T-cell (primary cell): Measurements from ENCODE around the gene SCD5. TPM values are rescaled to one million over a fixed set of nuclear protein-coding genes. Genes with fewer than 3 reads are reported as not detected.

ENCODE experiments used
- ATAC-seq, 4 experiments: fragments of 200-7000 bp in 3 of 4; fragments of 150-1000 bp in 1 of 4; cut with Tn5 transposase; replicated peaks in 1 of 4; 1 replicate in 3 of 4; 2 replicates in 1 of 4; pipeline ENCODE4 v1.10.0; 2021; ENCODE audit warnings: moderate library complexity in 3 of 4, mild to moderate bottlenecking in 2 of 4, moderate number of reproducible peaks in 1 of 4
- CTCF ChIA-PET, 2 donors: fragments of 300-600 bp; sonication (Branson Sonifier 250); formaldehyde crosslinking; loops; one replicate each; lab custom pipeline; 2022; ENCODE audit warnings: antibody characterized with exemption in 2 of 2; lab: Charles Lee
- POLR2A ChIA-PET, 2 donors: fragments of 300-600 bp; sonication (Branson Sonifier 250); formaldehyde crosslinking; loops; one replicate each; lab custom pipeline; 2022; ENCODE audit warnings: antibody characterized with exemption in 2 of 2; lab: Charles Lee
- DNase-seq, 35 experiments: peaks; one replicate each; pipeline versions ENCODE4 v3.0.0 to v3.0.0-alpha.2; 2013 to 2023
- H3K27ac ChIP-seq: one replicate; pipeline ENCODE4 v1.5.1; 2013; ENCODE audit warnings: low read length
- H3K27me3 ChIP-seq, 2 experiments: replicated peaks in 1 of 2; 1 replicate in 1 of 2; 2 replicates in 1 of 2; pipeline versions ENCODE4 v1.6.1 to v1.7.0; 2013; ENCODE audit warnings: low read length in 1 of 2, mixed read lengths in 1 of 2; ENCODE audit not compliant: control insufficient read depth in 2 of 2, insufficient read depth in 2 of 2; ENCODE audit errors: extremely low read depth in 1 of 2
- H3K36me3 ChIP-seq, 2 donors: 1 replicate in 1 of 2; 2 replicates in 1 of 2; pipeline versions ENCODE4 v1.6.1 to v1.7.0; 2013; ENCODE audit warnings: low read length in 1 of 2; ENCODE audit not compliant: control insufficient read depth in 2 of 2, insufficient read depth in 1 of 2; ENCODE audit errors: extremely low read depth in 1 of 2
- H3K4me1 ChIP-seq, 2 experiments: 1 replicate in 1 of 2; 2 replicates in 1 of 2; pipeline versions ENCODE4 v1.6.1 to v1.7.0; 2013; ENCODE audit warnings: low read length in 2 of 2, mixed read lengths in 1 of 2; ENCODE audit not compliant: insufficient read depth in 2 of 2, control insufficient read depth in 1 of 2; ENCODE audit errors: extremely low read depth in 1 of 2
- H3K4me3 ChIP-seq, 2 donors: 1 replicate in 1 of 2; 2 replicates in 1 of 2; pipeline versions ENCODE4 v1.5.1 to v1.7.0; 2013; ENCODE audit warnings: mild to moderate bottlenecking in 2 of 2, low read length in 1 of 2, moderate library complexity in 1 of 2; ENCODE audit not compliant: control insufficient read depth in 1 of 2; ENCODE audit errors: extremely low read depth in 1 of 2
- H3K9me3 ChIP-seq: 2 replicates; pipeline ENCODE4 v1.7.0; 2013
- H3K27ac Mint-ChIP-seq, 2 donors: one replicate each; pipeline ENCODE4 v1.8.0; 2020 to 2021; ENCODE audit warnings: mild to moderate bottlenecking in 2 of 2, mixed read lengths in 2 of 2
- H3K27me3 Mint-ChIP-seq, 2 donors: one replicate each; pipeline ENCODE4 v1.8.0; 2021 to 2022; ENCODE audit warnings: mixed read lengths in 2 of 2
- H3K36me3 Mint-ChIP-seq: one replicate; pipeline ENCODE4 v1.8.0; 2021; ENCODE audit warnings: mixed read lengths
- H3K4me1 Mint-ChIP-seq, 3 donors: one replicate each; pipeline ENCODE4 v1.8.0; 2020 to 2022; ENCODE audit warnings: mixed read lengths in 3 of 3, mild to moderate bottlenecking in 1 of 3
- H3K4me3 Mint-ChIP-seq, 3 donors: one replicate each; pipeline ENCODE4 v1.8.0; 2020 to 2022; ENCODE audit warnings: mild to moderate bottlenecking in 3 of 3, mixed read lengths in 3 of 3, moderate library complexity in 3 of 3
- H3K9me3 Mint-ChIP-seq, 3 donors: one replicate each; pipeline ENCODE4 v1.8.0; 2020 to 2022; ENCODE audit warnings: mixed read lengths in 3 of 3
- WGBS: methylation state at CpG from one replicate; pipeline ENCODE4 v1.1.5; 2013; ENCODE audit warnings: missing lambda C conversion rate; ENCODE audit not compliant: insufficient coverage; 5-methylcytosine and 5-hydroxymethylcytosine counted together
- total RNA-seq, 35 experiments: library from RNA in 6 of 35; stranded (reverse) in 6 of 35; fragments of 120-200 nt in 1 of 35; gene quantifications; one replicate each; pipeline versions ENCODE4 v1.2.1 to v1.2.4 and lab custom pipeline; 2013 to 2026

The SCD5 gene
- total RNA-seq, 5 donors from 2014 or later (not counting 1 experiment from before 2014, with no cell fraction given) = 0.72 to 2.0 (median 1.3) TPM

DNA sequence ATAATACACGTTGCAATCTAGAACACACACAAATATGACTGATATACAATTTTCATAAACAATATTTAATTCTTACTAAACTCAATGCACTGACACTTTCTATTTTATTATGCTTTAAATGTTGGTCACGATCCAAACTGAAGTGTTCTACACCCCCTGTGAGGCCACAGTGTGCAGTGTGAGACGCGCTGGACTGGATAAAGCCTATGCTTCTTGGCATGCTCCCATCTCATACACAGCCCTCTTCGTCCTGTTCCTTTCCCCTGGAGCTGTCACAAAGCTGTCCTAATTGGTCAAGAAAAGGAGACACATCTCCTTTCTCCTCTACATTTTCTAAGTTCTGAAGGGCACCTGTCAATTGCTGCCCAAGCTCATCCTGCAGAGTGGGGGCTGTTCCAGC, 72.0 kb downstream of the SCD5 start:
- 76% methylated on average over 4 of the region's 5 CpGs for WGBS
- Mint-ChIP-seq H3K9me3 (no peaks in the 10 kb centered on the region), H3K27ac (no peak overlapping the region), H3K36me3 (no peaks in the 10 kb centered on the region), H3K4me3 (no peak overlapping the region), H3K27me3 (peaks cover 0 to 4% of the 10 kb centered on the region in 2 donors), H3K4me1 (no peaks in the 10 kb centered on the region)
- Histone ChIP-seq H3K36me3 (no peaks in the 10 kb centered on the region), H3K4me1 (no peaks in the 10 kb centered on the region), H3K27me3 (no peaks in the 10 kb centered on the region), H3K9me3 (no peaks in the 10 kb centered on the region), H3K27ac (no peak overlapping the region), H3K4me3 (no peak overlapping the region)
- CTCF ChIA-PET = no interaction called here
- no peak for DNase-seq
- POLR2A ChIA-PET = interaction anchor here in 1 of 2 donors (0.5 kb wide), 1 partner anchor 553 kb away, joined by 6 read pairs; no protein-coding TSS in a partner anchor
- no peak for ATAC-seq

DNA sequence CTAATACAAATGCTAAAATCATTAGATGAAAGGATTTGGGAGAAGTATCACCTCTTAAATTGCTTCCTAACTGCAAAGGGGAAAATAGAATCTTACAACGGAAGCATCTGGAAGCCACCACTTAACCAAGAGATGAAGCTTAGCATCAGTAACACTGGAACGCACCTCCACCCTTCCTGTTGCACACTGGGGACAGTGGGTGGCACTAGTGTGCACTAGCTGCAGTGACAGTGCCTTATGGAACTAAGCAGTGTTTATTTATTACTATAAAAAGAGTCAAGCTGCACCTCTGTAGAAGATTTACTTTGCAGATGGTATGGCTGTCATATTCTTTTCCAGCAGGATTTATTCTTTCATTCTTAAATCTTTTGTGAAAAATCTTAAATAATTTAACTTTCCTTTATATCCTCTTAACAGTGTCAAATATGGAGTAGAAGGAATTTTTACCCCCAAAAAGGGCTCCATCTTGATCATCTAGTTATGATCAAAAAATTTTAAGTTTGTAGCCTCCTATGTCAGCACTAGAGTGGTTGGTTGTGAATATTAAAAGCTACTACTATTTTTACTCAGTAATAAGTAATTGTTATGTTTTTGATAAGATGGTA, 76.7 kb downstream of the SCD5 start:
- H3K9me3 Mint-ChIP-seq = no peaks in the 10 kb centered on the region
- peak in 2 of 35 experiments; percentile 5 to 26 for DNase-seq
- Histone ChIP-seq H3K4me3 (no peak overlapping the region), H3K27me3 (no peaks in the 10 kb centered on the region), H3K27ac (no peak overlapping the region), H3K4me1 (no peaks in the 10 kb centered on the region), H3K36me3 (no peaks in the 10 kb centered on the region), H3K9me3 (no peaks in the 10 kb centered on the region)
- H3K4me1 Mint-ChIP-seq = no peaks in the 10 kb centered on the region
- peak in 2 of 4 experiments; percentile 46 to 61 for ATAC-seq
- no peak overlapping the region for H3K27ac Mint-ChIP-seq
- no peaks in the 10 kb centered on the region for H3K36me3 Mint-ChIP-seq
- no peak overlapping the region for H3K4me3 Mint-ChIP-seq
- ChIA-PET POLR2A (interaction anchor here in 1 of 2 donors (0.6 kb wide), 2 partner anchors 213 to 539 kb away, joined by 3 to 7 read pairs; no protein-coding TSS in a partner anchor), CTCF (interaction anchor here (0.5 to 0.7 kb wide), 3 partner anchors 9 to 388 kb away, joined by 3 to 4 read pairs (median 3); no protein-coding TSS in a partner anchor)
- WGBS = no CpG with 5 or more reads among the region's 2 CpGs
- no peaks in the 10 kb centered on the region for H3K27me3 Mint-ChIP-seq

GRCh38 chr4:82718162-82718940, 80.2 kb downstream of the SCD5 start:
- Histone ChIP-seq H3K4me3 (no peak overlapping the region), H3K4me1 (no peaks in the 10 kb centered on the region), H3K27me3 (no peaks in the 10 kb centered on the region), H3K36me3 (no peaks in the 10 kb centered on the region), H3K9me3 (no peaks in the 10 kb centered on the region), H3K27ac (no peak overlapping the region)
- Mint-ChIP-seq H3K27ac (no peak overlapping the region), H3K36me3 (no peaks in the 10 kb centered on the region), H3K27me3 (no peaks in the 10 kb centered on the region), H3K9me3 (no peaks in the 10 kb centered on the region), H3K4me1 (no peaks in the 10 kb centered on the region), H3K4me3 (no peak overlapping the region)
- POLR2A ChIA-PET = no interaction called here
- WGBS = 84% methylated on average over 4 of the region's 7 CpGs
- CTCF ChIA-PET = interaction anchor here in 1 of 2 donors (0.7 kb wide), 1 partner anchor 208 kb away, joined by 4 read pairs; no protein-coding TSS in a partner anchor
- DNase-seq (no peak), ATAC-seq (no peak)

DNA sequence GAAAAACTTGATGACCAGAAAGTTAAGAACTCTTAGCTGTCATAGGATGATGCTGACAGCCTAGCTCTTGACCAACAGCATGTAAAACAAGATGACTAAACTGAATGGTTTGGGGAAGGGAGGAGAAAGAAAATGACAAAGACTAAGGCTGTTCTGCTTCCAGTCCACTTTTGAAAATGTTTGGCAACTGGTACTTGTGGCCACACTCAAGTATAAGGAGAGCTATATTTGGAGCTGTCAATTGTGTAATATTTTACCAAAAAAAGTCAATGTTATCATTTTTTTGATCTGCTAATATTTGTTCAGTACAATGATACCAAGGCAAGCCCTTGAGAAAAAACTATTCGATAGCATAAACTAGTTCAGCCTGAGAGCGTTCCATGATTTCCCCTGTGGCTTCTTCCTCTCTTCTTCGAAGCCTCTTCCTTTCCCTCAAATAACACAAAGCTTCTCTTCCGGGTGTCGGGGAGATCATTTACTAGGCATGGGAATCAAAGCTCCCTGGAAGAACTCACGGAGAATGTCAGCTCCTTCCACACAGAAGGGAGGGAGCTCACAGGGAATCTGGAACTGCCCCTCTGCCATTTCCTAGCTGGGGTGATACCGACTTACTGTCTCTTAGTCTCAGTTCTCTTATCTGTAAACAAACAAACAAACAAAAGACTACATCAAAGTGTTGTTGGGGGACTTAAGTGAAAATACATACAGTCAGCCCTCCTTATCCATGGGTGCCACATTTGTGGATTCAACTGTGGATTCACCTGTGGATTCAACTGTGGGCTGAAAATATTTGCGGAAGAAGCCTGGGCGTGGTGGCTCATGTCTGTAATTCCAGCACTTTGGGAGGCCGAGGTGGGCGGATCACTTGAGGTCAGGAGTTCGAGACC, 82.6 kb downstream of the SCD5 start:
- no peaks in the 10 kb centered on the region for H3K27me3 ChIP-seq
- CTCF ChIA-PET = no interaction called here
- POLR2A ChIA-PET = no interaction called here
- no peak overlapping the region for H3K27ac ChIP-seq
- DNase-seq (no peak), ATAC-seq (no peak)
- no peak overlapping the region for H3K27ac Mint-ChIP-seq
- no peak overlapping the region for H3K4me3 ChIP-seq
- WGBS = 87% methylated on average over 6 of the region's 12 CpGs
- no peaks in the 10 kb centered on the region for H3K9me3 ChIP-seq
- no peak overlapping the region for H3K4me3 Mint-ChIP-seq
- no peaks in the 10 kb centered on the region for H3K4me1 Mint-ChIP-seq
- no peaks in the 10 kb centered on the region for H3K36me3 Mint-ChIP-seq
- no peaks in the 10 kb centered on the region for H3K27me3 Mint-ChIP-seq
- H3K36me3 ChIP-seq = no peaks in the 10 kb centered on the region
- H3K4me1 ChIP-seq = no peaks in the 10 kb centered on the region
- H3K9me3 Mint-ChIP-seq = no peaks in the 10 kb centered on the region

DNA sequence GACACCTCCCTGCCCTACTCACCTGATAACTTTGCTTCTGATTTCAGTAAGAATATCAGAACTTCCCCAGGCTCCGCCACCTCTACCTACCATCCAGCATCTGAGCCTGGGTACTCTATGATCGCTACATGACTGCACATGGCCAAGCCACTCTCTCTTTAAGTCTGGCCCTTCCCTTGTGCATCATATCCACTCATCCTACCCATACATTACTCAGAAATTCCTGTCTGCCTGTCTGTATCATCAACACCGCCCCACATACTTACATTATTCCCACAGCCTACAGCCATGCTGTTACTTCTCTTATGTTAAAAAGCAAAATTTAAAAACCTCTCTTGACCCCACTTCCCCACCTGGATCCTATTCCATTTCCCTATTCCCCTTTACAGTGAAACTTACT, 84.7 kb downstream of the SCD5 start:
- Histone ChIP-seq H3K9me3 (no peaks in the 10 kb centered on the region), H3K4me1 (no peaks in the 10 kb centered on the region), H3K36me3 (no peaks in the 10 kb centered on the region), H3K27me3 (no peaks in the 10 kb centered on the region), H3K4me3 (no peak overlapping the region), H3K27ac (no peak overlapping the region)
- CTCF ChIA-PET = interaction anchor here in 1 of 2 donors (0.6 kb wide), 1 partner anchor 251 kb away, joined by 4 read pairs; no protein-coding TSS in a partner anchor
- H3K4me3 Mint-ChIP-seq = no peak overlapping the region
- ATAC-seq = no peak
- no peaks in the 10 kb centered on the region for H3K9me3 Mint-ChIP-seq
- H3K27ac Mint-ChIP-seq = no peak overlapping the region
- POLR2A ChIA-PET = no interaction called here
- WGBS = 86% methylated on average over 3 of the region's 3 CpGs
- H3K4me1 Mint-ChIP-seq = no peaks in the 10 kb centered on the region
- DNase-seq = no peak
- H3K36me3 Mint-ChIP-seq = no peaks in the 10 kb centered on the region
- no peaks in the 10 kb centered on the region for H3K27me3 Mint-ChIP-seq

- H3K36me3 ChIP-seq = no peaks in the 10 kb centered on the region
- H3K27me3 ChIP-seq = no peaks in the 10 kb centered on the region
- Mint-ChIP-seq H3K27ac (no peak overlapping the region), H3K27me3 (no peaks in the 10 kb centered on the region), H3K9me3 (no peaks in the 10 kb centered on the region), H3K4me1 (no peaks in the 10 kb centered on the region), H3K4me3 (no peak overlapping the region), H3K36me3 (no peaks in the 10 kb centered on the region)
- POLR2A ChIA-PET = no interaction called here
- no peak for ATAC-seq
- H3K27ac ChIP-seq = no peak overlapping the region
- WGBS = 95% methylated on average over 2 of the region's 5 CpGs
- no peaks in the 10 kb centered on the region for H3K9me3 ChIP-seq
- H3K4me1 ChIP-seq = no peaks in the 10 kb centered on the region
- H3K4me3 ChIP-seq = no peak overlapping the region
- CTCF ChIA-PET = interaction anchor here in 1 of 2 donors (1.0 kb wide), 1 partner anchor 9 kb away, joined by 3 read pairs; no protein-coding TSS in a partner anchor
- DNase-seq = no peak
Measured at GRCh38 chr4:82712561-82712960, 86.0 kb downstream of the SCD5 start.
